ENCODE measurements around the gene NR6A1.

Gene NR6A1

DNA sequence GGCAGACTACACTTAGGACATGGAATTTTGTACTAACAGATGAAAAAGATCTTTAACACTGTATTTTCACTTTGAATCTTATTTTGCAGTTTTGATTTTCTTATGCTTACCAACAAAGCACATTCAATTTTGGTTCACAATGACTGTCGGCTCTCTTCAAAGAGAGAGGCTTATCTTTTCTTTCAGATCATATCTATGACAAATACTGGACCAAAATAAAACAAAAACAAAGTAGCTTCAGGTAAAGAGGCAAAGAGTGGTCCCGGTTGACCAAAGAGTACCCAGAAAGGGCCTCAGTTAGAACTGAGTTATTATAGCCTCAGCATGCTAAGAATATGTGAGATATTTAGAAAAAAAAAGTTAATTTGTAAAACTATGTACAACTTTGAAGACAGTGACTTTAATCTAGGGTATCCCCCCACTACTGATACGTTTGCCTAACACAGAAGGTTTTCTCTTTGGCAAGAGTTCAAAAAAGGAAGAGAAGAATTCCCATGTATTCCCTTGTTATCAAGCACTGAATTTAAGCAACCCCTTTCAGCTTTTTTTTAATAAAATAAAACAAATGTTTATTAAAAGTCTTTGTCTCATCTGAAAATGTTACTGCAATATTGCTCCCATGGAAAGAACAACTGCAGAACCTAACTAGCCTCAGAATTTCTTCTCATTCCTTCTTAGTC, 50.5 kb downstream of the NR6A1 start:
- no peak for DNase-seq

DNA sequence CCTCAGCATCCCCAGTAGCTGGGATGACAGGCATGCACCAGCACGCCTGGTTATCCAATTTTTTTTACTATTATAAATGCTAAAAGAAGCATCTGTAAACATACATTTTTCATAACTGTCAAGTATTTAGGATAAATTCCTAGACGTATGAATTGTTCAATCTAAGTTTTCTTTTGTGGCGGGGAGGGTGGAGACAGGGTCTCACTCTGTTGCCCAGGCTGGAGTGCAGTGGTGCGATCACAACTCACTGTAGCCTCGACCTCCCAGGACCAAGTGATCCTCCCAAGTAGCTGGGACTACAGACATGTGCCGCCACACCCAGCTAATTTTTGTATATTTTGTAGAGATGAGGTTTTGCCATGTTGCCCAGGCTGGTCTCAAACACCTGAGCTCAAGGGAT, 52.2 kb downstream of the NR6A1 start:
- DNase-seq: no peak

DNA sequence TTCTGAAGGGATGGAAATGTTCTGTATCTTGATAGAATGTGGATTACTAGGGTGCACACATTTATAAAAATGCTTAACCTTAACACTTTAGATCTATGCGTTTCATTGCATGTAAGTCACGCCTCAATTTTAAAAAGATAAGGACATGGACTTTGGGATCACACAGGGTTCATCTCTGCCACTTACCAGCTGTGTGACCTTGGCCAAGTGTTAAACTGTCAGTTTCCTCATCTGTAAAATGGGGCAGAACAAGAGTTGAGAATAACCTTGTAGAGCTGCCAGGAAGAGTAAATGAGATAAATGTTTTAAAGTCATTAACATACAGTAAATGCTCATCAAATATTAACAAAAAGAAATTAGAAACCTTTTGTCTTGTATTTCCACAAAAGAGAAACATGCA, 53.5 kb downstream of the NR6A1 start:
- no peak for DNase-seq

DNA sequence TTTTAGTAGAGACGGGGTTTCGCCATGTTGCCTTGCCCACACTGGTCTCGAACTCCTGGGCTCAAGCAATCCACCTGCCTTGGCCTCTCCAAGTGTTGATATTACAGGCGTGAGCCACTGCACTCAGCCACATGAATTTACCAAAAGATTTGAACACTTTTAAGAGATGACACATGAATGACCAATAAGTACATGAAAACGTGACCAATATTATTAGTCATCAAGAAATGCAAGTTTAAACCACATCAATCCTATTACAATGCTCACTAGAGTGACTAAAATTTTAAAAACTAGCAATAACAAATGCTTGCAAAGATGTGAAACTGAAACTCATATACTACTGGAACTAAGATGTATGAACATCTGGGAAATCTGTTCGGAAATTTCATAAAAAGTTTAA, 54.3 kb downstream of the NR6A1 start:
- no peak for DNase-seq

DNA sequence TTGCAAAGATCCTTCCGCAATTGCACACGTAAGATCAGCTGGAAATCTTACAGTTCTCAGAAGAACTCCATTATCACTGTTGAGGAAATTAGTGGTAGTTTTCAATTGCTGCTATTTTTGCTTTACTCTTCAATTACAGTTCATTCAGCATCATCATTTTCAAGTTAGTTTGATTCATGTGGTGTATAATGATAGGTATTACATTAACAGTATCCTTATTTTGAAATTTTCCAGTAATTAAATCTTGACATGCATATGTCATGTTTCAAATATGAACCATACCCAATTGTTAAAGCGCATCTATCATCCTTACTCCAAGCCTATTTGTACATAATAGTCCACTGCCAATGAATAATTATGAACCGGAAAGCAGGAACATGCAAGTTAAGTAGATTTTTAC, 60.3 kb downstream of the NR6A1 start:
- DNase-seq: no peak

DNA sequence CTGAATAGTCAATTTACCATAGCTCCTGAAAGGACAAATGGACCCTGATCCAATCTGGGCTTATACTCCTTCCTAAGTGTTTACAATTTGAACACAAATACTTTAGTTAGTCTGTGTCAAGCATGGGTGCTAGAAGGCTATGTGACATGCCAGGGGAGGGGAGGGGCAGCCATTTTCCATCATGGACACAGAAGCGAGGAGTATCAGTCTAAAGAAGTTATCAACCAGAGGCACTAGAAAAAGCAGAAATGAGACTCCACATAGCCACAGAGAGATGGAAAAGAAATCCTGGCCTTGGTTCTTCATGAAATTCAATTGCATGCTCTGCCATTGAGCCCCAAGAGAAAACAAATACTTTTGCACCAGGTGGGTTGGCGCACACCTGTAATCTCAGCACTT, 61.8 kb downstream of the NR6A1 start:
- DNase-seq: no peak

DNA sequence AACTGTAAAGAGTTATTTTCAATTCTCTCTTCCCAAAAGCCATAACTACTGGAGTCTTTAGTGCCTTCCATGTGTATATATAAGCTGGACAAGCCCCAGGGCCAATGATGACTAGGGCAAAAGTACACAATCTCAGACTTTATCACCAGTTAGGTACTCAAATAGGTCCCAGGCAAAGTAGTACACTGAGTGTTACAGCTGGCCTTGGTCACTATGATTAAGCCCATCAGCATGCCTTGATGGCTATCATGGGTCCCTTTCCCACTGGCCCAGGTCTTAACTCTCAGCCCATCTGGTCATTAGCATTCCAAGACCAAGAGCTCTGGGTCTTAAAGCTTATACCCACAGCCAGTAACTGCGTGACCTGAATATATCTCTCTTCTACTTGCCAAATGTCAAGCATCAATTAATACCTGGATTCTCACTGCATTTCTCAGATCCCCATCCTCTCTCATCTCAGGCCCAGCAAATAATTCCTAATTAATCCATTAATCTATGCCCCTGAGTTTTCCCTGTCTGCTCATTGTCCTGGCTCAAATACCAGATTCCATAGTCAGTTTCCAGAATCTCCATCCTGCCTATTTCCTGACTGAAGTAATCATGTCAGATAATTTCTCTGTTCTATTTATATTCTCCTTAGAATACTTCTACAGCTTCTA, 62.3 kb downstream of the NR6A1 start:
- no peak for DNase-seq

DNA sequence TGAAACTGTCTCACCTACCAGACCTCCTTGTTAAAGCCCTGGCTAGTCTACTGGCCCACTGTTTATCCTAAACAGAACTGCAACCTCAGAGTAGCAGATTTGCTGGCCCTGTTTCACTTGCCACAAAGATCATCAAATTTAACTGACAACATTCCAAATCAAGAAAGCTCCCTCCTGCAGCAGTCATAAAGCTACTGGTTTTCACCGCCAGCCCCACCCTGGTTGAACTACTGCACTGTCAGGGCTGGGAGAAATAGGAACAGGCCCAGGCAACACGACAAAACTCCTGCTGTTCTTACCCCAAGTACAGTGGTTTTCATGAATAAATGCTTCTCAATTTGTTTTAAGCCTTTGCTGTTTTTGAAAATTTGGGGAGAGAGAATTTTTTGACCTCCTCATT, 63.0 kb downstream of the NR6A1 start:
- DNase-seq: no peak

DNA sequence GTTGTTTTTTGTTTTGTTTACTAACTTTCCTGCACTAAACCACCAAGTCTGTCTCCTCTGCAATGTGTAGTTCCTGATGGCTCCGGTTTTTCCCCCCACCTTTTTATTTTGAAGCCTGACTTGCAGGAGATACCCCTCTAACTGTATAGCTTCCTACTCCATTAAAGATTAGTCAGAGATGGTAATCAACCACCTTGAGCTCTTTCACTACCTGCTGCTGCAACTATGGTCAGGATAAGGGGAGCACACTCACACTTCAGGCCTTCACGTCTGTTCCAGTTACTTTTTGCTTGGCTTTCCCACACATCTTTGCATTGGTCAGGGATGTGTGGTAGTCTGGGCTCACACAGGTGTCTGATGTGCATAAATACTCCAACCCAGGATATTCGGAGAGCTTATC, 63.4 kb downstream of the NR6A1 start:
- no peak for DNase-seq

DNA sequence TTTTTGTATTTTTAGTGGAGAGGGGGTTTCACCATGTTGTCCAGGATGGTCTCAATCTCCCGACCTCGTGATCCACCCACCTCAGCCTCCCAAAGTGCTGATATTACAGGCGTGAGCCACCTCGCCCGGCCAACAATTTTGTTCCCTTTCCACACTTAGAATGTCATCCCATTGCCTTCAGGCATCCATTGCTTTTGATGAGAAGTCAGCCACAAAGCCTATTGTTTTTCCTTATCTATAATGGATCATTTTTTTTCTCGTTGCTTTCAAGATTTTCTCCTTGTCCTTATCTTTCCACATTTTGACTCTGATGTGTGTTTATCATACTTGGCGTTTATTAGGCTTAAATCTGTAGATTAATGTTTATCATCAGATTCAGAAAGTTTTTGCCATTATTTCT, 64.4 kb downstream of the NR6A1 start:
- DNase-seq: no peak

DNA sequence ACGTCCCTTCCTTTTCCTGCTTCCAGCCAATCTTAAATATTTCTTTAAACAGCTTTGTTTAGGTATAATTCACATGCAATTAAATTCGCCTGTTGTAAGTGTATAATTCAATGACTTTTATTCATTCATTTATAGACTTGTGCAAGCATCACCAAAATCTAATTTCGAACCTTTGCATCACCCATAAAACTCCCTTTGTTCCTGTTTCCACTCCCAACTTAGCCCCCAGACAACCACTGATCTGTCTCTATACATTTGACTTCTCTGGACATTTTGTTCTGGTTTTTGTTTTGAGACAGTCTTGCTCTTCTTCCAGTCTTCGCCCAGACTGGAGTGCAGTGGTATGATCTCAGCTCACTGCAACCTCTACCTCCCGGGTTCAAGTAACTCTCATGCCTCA, 71.5 kb downstream of the NR6A1 start:
- DNase-seq: no peak

DNA sequence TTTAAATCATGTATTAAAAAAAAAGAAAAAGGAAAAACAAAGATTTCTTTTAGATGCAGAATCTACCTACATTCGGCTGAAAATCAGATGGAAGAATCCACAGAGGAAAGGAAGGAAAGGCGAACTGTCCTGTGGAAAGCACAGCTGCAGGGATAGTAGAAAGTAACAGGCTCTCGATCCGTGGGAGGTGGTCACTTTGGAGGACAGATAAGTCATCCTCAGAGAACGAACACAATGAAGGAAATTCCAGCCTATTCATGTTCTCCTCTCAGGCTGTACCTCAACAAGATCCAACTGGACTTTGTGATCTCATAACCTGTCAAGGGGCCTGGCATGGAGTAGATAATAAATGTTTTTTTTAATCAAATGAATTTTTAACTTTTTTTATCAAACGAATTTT, 72.8 kb downstream of the NR6A1 start:
- DNase-seq: no peak

DNA sequence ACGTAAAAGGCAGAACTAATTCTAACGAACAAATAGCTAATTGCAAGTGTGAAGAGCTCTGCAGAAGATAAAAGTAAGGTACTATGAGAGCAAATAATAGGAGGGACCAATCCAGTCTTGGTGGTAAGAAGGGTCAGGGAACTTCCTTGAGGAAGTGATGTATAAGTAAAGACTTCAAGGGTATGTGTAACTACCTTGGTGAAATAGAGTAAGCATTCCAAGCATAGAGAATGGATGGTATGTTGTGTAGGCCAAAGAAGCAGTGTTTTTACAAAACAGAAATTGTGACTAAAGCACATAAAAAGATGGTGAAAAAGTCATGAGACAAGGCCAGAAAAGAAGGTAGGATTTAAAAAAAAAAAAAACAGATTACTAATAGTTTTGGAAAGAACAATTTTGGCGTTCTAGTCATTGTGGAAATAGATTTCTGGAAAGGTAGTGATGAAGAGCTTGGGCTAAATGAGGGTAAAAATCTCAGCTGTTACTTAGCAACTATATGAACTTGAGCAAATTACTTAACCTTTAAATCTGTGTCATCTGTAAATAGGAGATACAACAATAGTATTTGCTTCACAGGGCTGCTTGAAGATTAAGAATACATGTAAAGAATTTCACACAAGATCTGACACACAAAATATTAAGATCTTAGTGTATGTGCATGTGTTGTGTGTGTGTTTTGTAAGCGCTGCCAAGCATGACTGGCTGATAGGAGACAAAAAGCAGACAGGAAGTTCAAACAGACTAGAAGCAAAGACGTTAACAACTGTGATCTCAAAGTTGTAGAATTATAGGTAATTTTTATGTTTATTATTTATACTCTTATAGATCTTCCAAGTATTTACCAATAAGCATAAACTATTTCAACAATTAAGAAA, 73.5 kb downstream of the NR6A1 start:
- no peak for DNase-seq

DNA sequence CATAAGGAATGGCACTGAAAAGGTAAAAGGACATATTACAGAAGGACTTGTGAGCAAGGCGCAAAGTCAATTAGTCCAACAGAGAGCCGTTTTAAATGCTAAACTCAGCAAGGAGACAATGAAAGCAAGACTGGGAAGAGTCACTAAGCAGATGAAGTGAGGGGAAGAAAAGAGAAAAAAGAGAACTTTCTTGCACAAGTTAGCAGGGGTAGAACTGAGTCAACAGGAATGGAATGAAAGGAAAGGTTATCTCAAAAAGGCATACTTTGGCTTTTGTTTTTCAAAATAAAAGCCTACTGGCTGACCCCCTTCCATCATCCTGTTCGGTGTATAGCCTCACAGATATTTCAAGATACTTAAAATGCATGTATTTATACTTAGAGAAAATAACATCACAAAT, 75.0 kb downstream of the NR6A1 start:
- no peak for DNase-seq

DNA sequence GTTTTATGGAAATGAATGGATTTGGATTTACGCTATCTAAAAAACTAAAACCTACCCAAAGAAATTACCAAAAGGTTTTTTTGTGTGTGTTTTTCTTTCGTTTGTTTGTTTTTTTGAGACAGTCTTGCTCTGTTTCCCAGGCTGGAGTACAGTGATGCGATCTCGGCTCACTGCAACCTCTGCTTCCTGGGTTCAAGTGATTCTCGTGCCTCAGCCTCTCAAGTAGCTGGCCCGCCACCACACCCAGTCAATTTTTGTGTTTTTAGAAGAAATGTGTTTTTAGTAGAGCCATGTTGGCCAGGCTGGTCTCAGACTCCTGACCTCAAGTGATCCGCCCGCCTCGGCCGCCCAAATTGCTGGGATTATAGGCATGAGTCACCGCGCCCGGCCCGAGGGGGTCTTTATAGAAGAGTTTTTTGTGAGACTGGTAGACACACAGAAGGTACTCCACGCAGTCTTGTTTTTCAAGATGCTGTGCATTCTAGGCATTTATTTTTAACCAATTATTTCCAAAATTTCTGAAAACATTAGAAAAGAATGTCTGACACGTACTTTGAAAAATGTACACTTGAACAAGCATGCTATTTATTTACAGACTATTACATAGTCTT, 75.7 kb downstream of the NR6A1 start:
- no peak for DNase-seq

DNA sequence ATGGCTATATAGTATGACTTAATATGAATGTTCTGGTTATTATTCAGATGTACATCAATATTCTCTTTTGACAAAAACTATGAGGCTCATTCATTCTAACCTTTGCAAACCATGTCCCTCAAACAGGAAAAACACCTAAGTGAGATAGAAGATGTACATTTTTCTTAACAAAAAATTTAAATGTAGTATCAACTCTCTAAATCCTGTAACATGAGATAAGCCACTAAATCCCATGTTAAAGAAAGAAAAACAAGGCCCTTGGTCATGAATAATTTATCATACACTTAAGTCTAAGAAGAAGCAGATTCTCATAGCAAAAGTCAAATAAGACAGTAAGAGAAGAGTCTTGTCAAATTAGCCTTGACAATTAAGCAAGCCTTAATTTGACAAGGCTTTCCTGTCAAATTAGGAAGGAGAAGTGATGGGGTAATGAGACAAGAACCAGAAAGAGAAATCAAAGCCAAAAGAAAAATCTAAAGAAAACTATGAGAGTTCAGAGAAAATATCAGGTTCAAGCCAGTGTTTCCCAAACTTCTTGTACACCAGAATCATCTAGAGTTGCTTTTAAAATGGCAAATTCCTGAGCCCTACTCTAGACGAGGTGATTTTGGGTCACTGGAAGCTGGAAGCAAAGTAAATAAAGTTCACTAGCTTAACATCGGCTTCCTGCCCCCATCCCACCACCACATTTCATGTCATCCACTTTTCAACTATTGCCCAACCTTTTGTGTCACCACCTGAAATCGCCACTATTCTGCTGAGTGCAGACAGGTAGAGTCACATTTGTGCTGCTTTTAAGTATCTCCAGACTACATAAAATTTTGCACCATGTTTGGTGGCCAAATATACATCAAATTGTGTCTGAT, 76.5 kb downstream of the NR6A1 start:
- DNase-seq: no peak

DNA sequence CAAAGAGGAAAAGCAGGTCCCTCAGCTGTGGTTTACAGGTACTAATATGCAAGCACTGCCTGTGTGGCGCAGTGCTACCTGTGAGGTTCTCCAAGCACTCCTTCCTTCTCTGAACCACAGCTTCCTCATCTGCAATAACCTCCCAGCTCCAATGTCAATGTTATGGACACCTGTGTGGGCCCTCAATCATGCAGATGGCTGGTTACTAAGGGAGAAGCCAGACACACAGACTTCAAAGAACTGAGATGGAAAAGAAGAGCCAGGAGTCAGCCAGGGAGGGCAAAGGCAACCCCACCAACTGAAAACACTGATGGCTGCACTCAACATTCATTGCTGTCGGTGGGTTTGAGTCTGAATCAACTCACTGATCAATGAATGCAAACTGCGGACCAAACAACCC, 77.7 kb downstream of the NR6A1 start:
- DNase-seq: no peak

DNA sequence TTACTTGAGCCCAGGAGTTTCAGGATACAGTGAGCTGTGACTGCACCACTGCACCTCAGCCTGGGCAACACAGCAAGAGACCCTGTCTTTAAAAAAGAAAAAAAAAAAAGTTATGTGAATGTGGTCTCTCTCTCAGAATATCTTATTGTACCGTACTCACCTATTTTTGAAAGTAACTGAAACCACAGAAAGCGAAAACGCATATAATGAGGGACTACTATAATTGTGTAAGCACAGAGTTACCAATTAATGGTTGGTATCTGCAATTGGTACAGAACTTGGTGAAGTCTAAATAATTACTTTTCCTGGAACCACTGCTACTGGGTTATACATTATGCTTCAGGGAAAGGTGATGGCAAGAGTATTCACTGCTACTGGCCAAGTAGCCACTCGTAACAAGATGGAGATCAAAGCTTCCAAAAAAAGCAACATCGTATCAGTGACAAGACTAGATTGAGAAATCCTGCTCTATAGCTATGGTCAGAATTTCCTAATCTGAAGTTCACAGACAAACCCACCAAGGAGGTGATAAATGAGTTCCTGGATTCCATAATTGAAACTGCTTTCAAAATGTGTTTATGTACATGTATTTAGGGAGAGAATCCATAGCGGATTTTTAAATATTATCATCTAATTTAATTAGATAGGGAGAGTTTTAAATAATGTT, 82.7 kb downstream of the NR6A1 start:
- no peak for DNase-seq

DNA sequence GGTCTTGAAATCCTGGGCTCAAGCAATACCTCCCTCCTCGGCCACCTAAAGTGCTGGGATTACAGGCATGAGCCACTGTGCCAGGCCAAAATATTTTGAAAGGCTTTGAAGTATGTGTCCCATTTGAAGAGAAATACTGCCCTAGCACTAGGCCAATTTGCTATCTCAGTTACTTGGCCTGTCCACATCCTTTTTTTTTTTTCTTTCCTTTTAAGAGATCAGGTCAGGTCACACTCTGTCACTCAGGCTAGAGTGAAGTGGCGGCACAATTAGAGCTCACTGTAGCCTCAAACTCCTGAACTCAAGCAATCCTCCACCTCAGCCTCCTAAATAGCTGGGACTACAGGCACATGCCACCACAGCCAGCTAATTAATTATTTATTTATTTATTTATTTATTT, 84.2 kb downstream of the NR6A1 start:
- DNase-seq: no peak

DNA sequence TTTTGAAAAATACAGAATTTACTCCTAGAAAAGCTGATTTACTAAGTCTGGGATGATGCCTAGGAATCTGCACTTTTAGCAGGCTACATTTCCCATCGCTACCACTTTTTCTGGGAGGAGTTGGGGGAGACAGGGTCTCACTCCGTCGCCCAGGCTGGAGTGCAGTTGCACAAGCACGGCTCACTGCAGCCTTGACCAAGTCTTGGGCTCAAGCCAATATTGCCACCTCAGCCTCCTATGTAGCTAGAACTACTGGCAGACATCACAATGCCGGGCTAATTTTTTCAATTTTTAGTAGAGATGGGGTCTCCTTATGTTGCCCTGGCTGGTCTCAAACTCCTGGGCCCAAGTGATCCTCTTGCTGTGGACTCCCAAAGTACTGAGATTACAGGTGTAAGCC, 85.9 kb downstream of the NR6A1 start:
- no peak for DNase-seq

DNA sequence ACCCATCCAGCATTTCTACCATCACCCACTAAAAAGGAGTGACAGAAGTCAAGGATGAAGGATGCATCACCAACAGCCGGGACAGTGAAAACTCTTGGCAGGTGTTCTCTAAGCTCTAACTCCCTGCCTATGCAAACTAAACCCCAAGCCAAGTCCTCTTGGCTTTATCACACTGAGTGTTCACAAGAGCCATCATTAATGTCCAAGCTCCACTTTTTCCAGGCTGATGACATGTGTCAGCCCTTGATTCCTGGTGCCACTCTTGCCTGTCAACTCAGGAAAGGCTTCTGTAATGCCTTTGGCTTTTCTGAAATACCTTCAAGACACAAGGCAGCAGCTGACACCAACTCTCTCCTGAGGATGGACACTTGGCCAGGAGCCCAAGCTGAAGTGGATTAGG, 86.9 kb downstream of the NR6A1 start:
- no peak for DNase-seq

DNA sequence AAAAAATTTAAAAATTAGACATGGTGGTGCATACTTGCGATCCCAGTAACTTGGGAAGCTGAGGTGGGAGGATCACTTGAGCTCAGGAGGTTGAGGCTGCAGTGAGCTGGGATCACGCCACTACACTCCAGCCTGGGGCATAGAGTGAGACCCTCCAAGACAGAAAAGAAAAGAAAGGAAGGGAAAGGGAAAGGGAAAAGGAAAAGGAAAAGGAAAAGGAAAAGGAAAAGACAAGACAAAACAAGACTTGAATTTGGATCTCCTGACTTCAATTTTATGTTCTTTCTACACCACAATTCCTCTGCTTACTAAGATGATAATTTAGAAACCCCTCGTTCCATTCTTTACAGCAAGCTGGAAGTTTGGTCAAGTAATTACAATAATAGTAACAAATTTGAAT, 88.1 kb downstream of the NR6A1 start:
- no peak for DNase-seq
